Activated CD8-positive, alpha-beta memory T cell treated with anti-CD3 and anti-CD28 coated beads for 4 hours (primary cell): Measurements from ENCODE around the gene ARHGAP26.

Source experiments
- DNase-seq, 2 donors: peaks; one replicate each; pipeline ENCODE4 v3.0.0-alpha.2; 2020; ENCODE audit warnings: low read depth in 2 of 2

Gene ARHGAP26

DNA sequence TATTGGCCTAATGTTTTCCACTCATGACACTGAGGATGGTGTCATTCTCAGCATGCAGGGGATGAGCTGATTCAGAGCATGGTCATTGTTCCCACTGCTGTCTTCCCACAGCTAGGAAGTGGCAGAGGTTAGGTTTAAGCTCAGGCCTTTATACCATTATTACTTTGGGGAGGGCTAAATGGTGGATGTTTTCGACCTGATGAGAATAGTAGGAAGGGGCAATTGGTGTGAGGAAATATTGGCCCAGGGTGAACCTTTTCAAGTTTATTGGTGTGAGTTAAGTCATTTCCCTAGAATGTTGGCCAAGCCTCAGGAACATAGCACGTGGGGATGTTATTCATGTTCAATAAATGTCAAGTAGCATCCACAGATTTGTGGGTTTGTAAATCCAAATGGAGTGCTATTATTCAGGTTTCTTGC is 59.6 kb downstream of the ARHGAP26 start:
- DNase-seq, result no peak

DNA sequence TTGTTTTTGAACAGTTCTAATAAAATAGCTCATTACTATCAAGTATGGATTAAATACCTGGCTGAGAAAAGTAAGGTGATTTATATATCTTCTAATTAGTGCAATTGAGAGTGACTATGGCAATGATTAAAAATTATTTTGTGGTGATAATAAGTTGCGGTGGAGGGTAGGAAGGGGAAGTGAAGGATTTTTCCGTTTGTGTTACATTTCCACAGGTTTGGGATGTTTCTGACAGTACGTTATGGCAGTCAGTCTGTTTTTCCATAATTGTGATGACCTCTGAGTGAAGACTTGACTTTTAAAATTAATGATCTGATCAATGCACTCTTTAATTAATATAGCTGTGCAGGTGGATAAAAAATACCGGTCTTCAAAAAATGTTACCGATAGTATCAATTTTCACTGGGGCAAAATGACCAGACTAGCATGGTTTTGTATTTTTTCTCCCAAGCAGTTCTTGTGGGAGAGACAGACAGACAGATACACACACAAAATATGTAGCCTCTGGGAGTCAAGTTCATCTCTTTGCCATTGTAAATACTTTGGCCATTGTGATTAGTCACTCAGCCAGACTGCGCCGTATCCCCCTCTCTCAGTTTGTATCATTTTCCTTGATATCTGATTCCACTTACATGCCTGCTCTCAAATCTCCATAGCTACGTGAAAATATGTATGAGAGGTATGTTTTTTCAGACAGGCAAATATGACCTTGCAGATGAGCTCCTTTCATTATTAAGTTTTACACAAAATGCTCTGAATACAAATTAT is 60.2 kb downstream of the ARHGAP26 start:
- DNase-seq, result no peak

DNA sequence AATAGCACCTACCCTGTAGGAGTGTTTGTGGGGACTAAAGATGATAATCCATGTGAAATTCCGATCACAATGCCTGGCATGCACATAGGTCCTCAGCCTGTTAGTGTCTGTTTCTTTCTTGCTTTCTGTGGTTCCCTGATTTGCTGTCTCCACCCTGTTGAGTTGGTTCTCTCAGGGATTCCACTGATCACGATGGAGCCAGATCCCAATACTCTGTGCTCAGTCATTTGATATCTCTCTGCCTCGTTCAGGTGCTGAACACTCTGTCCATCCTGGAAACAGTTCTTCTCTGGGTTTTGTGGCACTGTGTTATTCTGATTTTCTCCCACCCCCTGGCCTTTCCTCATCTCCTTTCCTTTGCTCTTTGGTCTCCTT is 60.8 kb downstream of the ARHGAP26 start:
- DNase-seq, result no peak

DNA sequence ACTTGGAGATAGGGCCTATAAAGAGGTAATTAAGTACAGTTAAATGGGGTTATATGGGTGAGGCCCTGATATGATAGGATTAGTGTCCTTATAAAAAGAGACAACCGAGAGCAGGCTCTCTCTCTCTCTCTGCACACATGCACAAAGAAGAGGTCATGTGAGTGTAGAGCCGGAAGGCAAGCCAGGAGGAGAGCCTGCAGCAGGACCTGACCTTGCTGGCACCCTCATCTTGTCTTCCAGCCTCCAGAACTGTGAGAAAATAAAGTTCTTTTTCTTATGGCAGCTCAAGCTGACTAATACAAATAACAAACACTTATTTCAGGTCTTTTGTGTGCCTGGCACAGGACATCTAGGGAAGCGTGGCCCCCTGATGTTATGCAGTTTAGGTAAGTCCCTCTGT is 62.1 kb downstream of the ARHGAP26 start:
- no peak for DNase-seq

DNA sequence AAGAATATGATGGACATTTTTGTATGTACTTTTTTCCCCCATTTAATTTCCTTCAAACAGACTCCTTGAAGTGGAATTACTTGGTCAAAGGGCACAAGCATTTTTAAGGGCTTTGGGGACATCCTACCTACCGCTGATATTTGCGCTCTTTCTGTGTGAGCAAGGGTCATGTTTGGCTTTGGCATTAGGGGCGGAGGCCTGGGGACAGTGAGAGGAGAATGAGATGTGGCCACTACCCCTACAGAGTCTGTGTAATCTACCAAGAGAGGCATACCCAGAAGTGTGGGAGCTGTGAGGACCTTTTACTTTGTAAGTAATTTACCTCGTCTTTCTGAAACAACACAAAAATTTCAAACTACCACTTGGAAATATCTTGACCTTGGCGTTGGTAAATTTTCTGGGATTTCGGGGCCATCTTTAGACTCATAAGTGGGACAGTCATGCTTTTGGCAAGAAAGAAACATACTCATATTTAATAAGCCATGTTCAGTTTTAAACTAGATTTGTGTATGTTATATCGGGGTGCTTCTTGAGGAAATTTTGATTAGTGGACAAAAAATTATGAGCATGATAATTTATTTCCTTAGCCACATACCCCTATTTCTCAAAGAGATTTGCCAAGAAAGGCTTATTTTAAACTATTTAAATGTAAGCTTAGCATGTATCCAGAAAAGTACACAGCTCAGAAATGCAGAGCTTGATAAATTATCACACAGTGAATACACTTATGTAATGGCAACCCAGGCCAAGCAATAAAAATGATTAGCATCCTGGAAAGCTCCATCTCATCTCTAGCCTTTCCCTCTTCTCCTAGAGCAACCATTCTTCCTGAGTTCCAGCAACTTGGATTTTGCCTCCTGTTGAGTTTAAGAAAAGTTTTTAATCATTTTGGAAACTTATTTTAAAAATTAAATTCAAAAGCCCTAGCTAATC is 63.6 kb downstream of the ARHGAP26 start:
- DNase-seq, result no peak

DNA sequence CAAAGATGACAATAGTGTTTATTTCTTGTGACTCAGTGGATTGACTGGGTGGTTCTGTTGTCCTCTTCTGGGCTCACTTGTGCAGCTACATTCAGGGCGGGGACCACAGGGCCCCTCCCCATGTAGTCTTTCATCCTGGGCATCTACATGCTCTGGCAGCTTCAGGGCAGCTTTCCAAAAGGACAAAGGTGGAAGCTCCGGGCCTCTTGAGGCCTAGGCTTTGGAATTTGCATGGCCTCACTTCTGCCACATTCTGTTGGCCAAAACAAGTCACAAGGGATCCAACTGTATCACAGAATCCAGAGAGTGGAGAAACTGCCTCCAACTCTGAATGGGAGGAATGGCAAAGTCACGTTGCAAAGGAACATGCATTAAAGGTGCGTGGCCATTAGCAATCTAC is 64.3 kb downstream of the ARHGAP26 start:
- no peak for DNase-seq

DNA sequence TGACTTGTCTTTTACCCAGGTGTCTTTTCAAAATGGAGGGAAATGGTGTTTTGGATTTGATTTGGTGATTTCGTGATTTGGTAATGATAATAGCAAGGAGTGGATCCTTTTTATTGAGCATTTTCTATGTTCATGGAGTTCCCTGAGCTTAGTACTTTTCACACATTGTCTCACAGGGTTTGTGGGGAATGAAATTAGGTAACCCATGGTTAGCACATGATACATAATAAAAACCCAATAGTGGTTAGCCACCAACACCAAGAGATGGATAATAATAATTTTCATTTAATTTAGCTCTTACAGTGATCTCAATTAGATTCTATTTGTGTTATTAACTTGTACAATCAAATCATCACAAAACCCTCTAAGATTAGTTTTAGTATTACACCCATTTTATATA is 65.4 kb downstream of the ARHGAP26 start:
- DNase-seq, result no peak

DNA sequence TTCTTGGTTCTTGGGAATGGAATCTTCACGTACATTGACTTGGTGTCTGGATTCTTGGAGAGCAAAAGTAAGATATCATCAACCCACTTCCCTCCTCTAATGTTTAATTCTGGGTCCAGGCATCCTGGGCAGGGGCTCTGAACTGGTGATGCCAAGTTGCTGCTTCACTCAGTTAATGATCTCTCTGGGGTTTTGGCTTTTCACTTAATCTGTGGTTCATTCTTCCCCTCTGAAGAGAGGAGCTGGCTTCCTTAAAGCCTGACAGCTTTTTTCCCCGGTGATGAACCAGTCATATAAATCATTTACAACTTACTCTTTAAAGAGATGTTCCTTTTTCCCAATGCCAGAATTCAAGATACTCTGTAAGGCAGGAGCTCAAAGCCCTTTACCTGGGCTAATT is 65.9 kb downstream of the ARHGAP26 start:
- no peak for DNase-seq

DNA sequence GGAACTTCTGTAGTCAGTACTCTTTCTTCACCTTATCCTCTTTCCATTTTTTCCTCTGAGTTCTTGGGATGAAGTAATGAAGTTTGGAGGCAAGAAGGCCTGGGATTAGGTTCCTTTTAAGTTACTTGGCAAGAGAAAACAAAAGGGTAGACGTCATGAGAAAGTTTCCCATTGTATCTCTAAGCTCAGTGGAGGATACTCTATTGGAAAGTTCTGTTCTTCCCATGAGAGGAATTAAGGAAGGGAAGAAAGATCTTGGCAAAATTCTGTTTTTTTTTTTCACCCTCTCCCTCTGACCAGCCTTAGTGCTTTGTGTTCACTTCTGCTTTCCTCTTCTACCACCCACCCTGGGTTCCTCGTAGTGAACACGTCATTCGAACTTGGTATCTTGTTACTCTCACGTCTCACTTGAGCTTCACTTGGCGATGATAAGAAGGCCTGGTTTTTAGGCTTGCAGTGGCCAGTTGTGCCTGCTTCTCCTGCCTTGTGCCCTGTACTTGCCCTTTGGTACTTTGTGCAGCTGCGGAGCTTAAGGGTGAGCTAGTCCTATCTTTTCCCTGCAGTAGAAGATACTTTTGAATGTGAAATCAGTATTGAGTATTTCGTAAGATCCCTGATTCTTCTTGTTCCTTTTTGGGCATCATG is 67.0 kb downstream of the ARHGAP26 start:
- DNase-seq, result no peak

DNA sequence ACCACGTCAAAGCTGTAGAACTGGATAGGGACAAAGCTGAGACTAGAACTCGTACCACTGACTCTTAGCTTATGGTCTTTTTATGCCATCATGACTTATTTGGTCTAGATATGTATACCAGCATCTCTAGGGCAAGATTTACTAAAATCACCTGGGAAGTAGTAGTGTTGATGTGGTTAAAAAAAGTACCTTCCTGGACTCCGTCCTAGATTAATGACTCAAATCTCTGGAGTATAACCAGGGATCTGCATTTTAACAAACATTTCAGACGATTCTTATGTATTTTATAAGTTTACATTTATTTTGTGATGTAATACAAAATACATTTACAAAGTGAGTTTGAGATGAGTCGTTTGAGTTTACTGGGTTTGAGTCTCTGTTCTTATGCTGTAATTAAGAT is 68.7 kb downstream of the ARHGAP26 start:
- DNase-seq, result no peak

DNA sequence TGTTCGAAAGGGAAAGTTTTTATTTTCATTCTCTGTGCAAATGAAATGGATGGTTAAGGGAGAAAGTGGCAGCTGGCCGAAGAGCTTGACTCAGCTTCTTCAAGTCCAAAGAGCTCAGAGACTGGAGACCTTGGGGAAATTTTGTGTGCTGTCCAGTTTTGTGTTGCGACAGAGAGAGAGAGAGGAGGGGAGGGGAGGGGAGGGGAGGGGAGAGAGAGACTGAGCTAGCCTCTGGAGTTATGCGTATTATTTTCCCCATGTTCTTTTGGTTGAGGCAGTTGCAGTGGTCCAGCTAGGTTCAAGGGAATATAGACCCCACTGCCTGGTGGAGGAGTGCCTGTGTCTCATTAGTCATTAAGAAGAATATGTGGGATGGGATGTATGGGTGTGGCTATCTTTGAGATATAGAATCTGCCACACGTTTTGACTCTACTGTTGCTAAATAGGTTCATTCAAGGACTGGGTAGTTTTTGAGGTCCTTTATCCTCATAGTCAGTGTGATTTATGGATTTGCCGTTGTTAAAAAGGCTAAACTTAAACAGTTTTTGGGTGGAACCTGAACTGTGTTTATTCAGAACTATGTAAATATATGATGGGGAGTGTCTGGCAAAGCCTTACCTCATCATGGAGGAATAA is 69.7 kb downstream of the ARHGAP26 start:
- no peak for DNase-seq

DNA sequence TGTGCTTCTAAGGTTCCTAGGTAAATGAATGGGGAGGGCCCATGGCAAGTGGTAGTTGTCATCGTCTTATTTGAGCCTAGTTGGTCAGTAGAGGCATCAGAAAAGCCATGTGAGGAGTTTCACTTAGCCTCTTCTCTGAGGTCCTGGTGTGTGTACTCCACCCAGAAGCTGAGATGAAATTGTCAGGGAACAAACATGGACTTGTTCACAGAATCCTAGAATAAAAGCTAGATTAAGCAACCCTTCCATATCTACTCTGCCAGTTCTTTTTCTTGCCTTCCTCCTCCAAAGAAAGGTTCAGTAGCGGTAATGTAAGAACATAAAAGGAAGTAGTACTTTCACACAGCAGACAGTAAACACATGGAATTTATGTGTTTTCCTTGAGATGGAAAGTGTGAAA is 70.4 kb downstream of the ARHGAP26 start:
- no peak for DNase-seq

DNA sequence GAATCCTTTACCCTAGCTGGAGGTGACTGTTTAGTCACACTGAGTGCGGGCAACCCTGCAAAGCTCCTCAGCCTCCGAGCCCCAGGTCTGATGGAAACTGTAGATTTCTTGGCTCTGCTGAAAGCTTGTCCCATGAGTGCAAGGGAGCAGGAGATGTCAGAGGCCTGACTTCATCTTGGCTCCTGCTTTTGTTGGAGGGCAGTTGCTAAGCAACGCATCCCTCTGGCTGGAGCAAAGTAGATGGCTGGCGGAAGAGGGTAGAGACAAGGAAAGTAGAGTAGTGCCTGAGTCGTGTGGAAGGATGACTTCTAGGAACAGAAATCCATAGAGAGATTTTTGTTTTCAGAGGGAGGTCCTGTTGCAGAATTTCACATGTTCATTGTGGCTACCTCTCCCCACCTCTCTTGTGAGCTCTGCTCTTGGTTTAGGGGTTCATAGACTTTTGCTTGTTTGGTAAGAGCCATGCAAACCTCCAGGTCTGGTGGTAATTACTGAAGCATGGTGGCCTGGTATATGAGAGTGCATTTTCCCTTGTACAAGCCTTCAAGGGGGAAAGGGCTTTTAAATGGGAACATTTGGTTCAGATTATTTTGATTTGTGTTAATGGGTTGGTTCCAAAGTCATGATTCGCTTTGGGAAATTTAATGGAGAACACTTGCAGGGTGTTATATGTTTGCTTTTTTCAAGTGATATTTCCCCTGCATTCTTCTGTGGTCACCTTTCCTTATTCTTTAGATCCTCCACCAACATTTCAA is 71.5 kb downstream of the ARHGAP26 start:
- DNase-seq, result no peak

DNA sequence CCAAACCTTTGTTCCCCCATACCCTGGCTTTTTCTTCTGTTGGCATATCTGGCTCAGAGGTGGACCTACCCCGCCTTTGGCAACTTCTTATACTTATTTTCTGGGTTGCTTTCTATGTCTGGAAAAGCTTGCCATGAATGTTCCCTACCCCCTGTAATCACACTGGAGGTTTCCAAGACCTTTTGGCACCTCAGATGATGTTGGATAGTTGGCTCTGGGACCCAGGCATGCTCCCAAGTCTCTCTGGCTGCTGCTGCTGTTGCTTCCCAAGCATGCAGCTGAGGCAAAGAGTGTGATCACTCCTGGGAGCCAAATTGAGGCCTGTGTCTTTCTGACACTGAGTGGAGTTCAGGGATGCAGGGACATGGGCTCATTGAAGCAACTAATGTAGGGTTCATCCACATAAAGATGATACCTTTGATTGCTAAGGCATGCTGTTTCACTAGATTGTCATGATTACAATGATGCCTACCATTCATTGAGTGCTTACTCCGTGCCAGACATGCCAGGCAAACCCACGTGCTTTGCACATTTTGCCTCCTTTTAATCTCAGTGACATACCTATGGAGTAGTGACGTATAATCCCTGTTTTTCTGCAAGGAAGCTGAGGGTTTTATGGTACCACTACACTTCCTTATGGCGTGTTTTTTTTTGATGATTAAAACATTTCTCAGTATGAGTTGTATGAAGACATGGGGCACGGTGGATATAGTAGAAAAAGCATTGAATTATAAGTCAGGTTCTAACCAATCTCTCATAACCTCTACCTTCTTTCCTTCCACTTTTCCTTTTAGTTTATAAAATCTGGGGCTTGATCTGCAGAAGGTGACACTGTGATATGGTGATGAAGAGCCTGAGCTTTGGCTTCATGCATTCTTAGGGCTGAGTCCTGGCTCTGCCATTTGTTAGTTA is 73.1 kb downstream of the ARHGAP26 start:
- no peak for DNase-seq

DNA sequence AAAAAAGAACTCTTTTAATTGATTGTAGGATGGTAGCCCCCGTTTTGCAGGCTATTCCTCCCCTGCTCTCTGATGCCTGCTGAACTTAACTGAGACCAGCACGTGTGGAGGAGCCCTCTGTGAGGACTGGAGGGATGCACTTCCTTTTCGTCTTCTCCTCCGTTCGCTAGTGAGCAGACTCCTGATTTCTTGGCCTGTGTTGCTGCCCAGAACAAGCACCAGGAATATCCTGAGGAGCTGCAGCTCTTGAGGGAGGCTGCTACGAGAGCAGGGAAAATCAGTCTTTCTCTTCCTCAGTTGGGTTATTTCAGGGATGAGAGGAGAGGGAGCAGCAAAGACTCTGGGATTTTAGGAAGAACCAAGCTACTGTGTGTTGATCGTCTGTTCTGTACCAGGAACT is 74.7 kb downstream of the ARHGAP26 start:
- no peak for DNase-seq

DNA sequence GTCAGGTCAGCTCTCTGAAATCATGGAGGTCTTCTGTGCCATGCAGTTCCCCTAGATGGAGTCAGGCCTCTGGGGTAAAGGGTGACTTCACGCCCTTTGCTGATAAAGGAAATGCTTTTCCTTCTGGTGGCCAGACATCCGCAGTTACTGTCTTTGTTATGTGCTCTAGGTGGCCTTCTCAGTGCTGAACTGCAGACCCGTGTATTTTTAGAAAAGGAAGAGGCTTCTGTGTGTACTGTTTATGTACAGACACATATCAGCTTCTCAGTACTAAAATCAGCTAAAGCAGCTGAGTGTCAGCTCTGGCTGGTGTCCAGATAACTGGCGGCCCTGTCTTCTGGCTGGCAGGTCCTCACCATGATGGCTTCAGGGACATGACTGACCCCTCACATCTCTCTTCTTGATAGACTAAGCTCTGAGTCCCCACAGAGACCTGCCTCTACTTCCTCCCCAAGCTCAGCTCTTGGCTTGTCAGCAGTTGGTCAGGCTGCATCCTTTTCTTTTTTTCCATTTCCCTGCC is 75.3 kb downstream of the ARHGAP26 start:
- DNase-seq, result no peak

DNA sequence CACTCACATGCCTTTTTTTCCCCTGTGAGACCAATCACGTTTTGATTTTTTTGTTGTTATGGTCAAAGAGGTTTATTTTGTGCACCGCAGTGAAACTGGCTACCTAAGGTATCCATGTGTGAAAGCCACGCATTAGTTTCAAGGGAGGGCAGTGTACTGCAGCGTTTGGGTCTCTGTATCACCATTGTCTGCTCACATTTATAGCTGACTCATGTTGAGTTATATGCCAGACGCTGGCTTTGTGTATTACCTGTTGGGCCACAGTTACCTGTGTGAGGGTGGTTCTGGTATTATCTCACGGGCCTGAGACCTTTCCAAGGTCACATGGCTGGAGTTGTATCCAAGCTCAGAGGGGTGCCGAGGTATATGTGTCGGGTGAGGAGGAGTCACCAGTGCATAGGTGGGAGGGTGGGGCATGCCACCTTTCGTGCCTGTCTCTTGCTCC is 75.8 kb downstream of the ARHGAP26 start:
- no peak for DNase-seq

DNA sequence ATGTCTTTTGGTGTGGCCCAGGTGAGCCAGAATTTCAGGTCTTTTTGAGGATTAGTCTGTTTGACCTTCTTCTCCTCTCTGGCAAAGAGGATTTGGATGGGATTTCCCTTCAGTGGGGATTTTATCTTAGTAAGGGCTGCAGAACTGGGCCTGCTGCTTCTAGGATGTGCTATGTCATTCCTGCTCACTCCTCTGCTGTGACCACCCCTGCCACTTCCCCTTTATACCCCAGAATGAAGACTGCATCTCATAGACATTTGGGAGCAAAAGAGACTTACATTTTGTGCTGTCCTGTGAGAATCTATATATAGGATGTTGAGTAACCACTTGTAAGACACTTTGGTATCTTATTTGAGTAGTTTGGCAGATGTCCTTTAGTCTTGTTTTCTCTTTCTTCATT is 76.2 kb downstream of the ARHGAP26 start:
- DNase-seq, result no peak

DNA sequence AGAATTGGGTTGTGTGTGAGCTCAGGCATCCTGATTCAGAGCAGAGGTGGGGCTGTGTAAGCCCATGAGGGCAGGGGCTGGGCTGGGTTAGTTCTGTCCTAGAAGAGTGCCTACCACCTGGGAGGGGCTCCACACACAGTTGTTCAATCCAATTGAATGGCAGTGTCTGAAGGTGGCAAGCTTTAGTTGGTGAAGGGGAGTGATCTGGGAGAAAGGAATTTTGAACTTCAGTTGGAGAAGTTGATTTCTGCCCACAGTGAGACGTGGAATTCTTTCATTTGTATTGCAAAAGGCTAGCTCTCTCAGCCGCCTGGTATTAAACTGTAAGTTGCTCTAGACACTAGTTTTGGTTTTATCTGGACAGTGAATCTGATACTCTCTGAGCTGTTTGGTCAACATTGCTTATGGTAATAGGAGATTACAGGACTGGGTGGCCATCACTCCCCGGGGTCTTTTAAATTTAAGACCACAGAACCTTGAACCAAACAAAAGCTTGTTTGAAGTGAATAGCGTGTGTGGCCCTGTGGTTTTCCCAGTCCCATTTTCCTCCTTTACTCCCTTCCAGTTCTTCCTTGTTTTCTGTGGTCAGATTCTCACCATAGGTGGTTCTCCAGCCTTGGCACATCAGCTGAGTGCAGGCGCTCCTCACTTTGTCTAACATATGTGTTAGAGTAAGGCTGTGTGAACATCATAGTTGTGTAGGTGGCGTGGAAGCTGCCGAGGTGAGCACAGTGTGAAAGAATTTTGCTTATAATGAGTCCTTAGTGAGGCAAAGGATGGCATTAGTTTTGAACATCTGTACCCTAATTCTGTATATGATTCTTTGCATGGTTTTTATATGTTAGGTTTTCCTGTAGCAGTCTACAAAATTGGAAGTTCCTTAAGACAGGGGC is 78.0 kb downstream of the ARHGAP26 start:
- DNase-seq, result no peak
